Stromal cell of bone marrow (primary cell): ENCODE measurements around the gene RELT.

Experiments
- DNase-seq: peaks from one replicate; pipeline ENCODE4 v3.0.0-alpha.2; 2012; ENCODE audit warnings: low read depth

RELT gene

DNA sequence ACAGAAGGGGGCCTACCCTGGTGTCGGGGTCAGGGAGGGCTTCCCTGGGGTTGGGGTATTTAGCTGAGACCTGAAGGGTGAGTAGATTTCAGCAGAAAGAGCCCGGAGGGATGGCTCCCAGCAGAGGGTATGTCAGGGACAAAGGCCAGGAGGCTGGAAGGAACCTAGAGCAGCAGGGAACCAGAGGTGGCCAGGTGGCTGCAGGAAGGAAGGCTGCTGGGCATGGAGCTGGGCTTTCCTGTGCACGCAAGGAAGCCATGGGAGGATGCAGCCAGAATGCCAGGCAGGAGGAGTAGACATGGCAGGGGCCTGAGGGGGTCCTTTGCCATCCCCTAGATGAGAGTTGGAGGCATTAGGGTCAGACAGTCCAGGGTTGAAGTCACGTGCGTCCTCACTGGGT lies 27.4 kb upstream of the RELT start:
- DNase-seq: no peak

DNA sequence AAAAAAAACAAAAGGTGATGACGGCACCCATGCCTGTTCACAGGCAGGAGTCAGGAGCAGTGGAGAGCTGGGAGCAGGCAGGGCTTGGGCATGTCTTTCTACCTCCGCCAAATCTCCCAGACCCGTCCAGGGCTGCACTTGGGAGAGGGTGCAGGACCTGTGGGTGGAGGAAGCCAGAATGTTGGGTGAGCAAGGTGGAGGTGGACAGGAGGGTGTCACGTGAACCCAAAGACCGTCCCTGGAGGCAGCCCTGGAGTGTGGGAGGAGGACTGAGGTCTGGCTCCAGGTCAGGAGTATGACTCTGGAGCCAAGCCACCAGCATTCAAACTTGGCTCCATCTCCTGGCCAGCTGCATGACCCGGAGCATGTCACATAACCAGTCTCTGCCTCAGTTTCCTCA lies 26.6 kb upstream of the RELT start:
- no peak for DNase-seq

DNA sequence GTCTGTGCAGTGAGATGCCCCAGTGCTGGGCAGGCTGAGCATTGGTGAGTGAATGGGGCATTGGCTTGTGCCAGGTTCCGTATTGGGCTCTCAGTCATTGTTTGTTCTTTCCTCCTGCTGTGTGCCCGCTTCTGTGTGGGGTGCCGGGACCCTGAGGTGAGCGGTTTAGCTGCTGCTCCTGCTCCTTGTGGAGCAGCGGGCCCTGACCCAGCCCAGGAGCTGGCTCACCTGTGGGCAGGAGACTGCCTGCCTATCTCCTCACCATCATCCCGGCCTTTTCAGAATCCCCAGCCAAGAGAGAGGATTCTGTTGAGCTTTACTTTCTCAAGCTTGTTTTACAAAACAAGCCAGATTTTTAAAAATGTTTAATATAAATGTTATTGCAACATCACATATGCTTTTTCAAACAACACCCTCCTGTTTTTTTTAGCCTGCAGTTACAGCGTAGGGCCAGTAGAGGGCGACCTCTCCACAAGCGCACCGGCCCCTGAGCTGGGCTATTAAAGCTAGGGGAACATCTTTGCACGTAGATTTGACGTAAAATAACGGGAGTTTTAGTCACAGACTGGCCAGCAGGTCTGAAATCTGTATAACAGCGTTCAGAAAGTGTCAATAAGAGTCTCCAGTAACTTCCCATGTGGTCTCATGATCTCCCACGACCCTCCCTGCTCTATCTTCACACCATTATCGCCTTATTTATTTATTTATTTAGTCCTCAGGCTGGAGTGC lies 25.1 kb upstream of the RELT start:
- DNase-seq: peak; percentile 50

DNA sequence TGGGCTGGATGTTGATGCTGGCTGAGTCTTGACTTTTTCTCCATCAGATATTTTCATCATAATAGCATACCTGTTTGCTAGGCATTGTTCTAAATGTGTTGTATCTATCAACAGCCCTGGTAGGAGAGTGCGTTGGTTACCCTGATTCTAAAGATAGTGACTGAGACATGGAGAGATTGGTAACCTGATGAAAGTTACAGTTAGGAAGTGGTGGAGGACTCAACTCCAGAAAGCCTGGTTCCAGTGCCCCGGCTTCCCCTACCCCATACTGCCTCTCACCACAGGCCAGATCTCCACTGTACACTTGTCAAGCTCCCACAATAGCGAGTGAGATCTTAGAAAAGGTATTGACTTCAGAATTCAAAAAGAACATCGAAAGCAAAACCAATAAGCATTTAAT lies 22.8 kb upstream of the RELT start:
- no peak for DNase-seq

DNA sequence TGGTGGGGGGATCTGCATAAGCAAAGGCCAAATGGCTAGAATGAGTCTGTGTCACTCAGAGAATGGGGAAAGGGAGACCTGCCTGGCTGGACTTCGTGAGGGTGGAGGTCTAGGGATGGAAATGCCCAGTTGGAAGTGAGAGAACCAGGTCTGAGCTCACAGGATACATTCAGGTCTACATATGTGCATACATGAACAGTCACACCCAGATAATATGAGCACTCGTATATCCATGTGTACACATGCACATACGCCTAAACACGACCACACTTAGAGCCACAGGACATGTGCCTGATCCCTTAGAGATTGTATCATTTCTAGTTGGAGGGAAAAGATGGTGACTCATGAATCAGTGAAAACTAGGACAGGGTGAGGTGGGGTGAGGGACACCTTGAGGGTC lies 21.1 kb upstream of the RELT start:
- DNase-seq: no peak

DNA sequence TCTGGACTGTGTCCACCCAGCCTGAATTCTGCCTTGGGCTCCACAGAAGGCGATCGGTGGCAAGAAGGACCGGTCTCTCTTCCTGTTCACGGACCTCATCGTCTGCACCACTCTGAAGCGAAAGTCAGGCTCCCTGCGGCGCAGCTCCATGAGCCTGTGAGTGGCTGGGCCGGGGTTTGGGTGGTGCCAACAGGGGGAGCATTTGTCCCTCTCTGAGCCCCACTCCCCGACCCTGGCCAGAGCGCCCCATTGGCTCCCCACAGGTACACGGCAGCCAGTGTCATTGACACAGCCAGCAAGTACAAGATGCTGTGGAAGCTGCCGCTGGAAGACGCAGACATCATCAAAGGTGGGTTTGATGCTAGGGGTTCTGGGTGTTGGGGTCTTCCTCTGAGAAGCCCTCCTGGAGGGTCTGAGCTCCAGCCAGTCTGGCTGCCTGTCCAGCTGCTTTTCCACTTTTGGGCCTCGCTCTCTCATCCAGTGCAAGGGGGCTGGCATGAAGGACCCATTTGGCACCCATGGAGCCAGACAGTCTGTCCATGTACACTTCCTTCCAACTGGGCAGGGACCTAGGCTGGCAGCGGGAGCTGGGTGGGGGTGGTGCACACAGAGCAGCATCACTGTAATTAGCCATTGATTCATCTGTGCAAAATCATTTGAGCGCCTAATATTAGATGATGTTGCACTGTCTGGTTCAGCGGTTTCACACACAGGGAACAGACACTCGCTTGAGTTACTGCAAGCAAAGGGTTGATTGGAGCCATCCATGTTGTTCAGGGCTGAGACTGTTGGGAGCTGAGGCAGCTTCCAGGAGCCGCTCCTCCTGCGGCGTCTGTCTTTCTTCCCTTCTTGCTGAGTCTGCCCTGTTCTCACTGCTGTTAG lies 19.0 kb upstream of the RELT start:
- DNase-seq: no peak

DNA sequence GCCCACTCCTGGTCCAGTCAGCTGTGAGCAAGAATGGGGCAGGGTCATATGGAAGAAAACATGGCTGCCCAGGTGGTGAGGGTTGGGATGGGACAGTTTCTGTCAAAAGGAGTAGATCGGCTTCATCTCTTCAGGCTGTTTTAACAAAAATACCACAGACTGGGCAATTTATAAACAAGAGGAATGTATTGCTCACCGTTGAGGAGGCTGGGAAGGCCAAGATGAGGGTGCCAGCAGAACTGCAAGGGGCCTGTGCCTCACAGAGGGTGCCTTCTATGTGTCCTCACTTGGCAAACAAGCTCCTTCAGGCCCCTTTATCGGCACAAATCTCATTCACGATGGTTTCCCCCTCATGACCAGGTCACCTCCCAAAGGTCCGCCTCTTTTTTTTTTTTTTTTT lies 18.1 kb upstream of the RELT start:
- no peak for DNase-seq

DNA sequence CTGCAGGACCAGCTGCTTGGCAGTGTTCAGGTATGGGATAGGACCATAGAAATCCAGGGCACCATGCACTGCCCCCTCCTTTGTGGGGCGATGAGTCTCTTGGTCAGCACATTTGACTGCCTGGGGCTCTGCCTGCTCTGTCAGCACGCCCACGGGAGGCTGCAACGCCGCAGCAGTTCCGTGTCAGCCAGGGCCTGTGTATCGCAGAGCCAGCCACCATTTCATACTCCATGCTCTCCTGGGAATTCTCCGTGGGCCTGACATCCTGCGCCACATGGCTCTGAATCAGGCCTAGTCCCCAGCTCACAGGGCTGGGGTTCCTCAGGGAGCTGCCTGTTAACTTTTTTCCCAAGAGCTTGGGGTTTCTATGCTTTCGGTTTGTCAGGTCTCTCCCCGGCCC lies 16.9 kb upstream of the RELT start:
- peak; percentile 67 for DNase-seq

DNA sequence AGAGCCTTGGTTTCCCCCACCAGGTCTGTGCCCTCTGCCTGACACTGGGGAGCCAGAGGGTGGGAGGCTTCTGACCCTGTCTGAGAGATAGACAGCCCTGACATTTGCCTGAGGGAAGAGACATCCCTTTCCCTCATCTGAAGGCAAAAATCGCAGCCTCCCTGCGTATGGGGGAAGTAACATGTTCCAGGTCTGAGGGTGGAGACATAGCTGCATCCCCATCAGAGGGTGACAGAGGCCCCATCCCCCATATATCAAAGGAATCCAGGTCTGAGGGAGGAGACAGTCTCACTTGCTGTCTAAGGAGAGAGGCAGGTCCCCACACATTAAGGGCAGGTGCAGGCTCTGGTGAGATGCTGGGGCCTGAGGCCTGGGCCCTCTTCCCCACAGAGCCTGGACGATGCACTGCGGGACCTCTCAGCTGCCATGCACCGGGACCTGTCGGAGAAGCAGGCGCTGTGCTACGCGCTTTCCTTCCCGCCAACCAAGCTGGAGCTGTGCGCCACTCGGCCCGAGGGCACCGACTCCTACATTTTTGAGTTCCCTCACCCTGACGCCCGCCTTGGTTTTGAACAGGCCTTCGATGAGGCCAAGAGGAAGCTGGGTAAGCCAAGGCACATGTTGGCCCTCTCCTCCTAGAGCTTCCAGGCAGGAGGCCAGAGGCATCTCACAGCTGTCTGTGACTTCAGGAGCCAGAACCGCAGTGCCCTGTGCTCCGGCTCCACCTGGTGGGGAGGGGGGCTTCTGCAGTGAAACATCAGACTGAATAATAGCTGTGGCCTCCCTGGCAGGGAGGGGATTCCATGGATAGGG lies 16.1 kb upstream of the RELT start:
- no peak for DNase-seq

DNA sequence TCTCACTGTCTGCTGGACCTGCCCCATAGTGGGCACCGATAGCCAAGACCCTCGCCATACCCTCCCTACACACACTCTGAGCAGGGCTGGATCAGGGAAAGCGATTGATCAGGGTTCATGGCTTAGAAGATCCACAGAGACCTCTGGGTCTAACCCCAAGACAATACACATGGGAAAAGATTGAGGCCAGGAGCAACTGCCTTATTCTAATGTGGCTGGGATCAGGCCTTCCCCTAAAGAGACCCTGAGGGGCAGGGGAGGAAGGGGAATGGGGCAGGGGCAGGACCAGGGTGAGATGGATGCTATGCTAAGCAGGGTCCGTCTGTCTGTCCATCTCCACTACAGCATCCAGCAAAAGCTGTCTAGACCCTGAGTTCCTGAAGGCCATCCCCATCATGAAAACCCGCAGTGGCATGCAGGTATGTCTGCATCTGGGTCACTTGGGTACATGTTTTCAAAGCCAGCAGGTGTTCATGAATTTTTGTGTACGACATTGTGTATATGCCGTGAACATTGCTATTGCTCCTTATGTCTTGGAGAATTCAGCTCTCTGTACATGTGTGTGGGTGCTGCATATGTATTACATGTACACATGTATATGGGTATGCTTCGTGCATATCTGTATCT lies 15.3 kb upstream of the RELT start:
- DNase-seq: no peak

DNA sequence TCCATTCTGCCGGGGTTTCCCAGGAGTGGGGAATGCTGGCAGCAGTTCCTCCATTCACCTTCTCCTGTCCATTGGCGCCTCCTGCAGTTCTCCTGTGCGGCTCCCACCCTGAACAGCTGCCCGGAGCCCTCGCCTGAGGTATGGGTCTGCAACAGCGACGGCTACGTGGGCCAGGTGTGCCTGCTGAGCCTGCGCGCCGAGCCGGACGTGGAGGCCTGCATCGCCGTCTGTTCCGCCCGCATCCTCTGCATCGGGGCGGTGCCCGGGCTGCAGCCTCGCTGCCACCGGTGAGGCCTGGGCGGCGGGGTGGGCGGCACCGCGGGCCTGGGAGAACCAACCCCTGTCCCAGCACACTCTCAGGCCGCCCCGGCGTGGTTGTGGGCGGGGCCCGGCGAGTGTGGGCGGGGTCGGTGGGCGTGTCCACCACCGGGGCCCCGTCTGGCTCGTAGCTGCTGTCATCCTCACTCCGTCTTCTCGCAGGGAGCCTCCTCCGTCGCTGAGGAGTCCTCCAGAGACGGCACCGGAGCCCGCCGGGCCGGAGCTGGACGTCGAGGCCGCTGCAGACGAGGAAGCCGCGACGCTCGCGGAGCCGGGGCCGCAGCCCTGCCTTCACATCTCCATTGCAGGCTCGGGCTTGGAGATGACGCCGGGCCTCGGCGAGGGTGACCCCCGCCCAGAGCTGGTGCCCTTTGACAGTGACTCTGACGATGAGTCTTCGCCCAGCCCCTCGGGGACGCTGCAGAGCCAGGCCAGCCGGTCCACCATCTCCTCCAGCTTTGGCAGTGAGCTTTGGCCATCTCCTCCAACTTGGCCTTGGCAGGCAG lies 14.0 kb upstream of the RELT start:
- no peak for DNase-seq

DNA sequence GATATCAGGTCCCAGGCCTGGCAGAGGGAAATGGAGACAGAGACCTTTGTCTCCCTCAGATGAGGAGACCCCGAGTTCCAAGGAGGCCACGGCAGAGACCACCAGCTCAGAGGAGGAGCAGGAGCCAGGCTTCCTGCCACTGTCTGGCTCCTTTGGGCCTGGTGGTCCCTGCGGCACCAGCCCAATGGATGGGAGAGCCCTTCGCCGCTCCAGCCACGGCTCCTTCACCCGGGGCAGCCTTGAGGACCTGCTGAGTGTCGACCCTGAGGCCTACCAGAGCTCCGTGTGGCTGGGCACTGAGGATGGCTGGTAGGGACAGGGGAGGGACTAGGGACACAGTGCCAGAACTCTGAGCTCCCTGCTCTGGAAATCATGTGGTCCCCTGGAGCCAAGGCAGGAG lies 13.1 kb upstream of the RELT start:
- DNase-seq: no peak

DNA sequence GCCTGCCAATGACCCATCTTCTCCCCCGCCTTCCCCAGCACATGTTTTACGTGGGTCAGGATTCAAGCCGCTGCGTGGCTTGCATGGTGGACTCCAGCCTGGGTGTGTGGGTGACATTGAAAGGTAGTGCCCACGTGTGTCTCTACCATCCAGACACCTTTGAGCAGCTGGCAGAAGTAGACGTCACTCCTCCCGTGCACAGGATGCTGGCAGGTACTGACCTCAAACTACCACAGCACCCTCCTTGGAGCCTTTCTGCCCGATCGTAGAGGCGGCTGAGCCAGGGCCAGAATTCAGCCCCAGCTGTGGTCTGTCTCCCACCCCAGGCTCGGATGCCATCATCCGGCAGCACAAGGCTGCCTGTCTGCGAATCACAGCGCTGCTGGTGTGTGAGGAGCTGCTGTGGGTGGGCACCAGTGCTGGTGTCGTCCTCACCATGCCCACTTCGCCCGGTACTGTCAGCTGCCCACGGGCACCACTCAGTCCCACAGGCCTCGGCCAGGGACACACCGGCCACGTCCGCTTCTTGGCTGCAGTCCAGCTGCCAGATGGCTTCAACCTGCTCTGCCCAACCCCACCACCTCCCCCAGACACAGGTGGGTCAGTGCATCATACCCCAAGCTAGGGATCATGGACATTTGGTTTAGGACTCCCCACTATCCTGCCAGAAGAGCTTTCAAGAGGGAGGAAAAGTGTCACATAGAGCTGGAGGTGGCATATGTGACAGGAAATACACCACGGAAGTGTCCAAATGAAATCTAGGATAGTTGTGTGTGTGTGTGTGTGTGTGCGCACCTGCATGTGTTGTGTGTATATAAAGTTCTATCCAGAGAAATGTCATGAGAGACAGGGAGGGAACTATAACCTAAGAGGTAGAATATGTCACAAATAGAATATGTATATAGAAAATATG lies 10.6 kb upstream of the RELT start:
- DNase-seq: no peak

DNA sequence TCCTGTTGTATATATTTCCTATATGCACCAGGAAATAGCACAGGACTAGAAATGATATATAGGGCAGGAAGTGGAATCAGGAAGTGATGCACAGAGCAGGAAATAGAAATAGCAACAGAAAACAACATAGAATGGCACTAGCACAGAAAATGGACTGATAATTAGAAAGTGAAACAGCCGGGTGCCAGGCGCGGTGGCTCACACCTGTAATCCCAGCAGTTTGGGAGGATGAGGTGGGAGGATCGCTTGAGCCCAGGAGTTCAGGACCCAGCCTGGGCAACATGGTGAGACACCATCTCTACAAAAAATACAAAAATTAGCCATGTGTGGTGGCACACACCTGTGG lies 10.0 kb upstream of the RELT start:
- DNase-seq: no peak

DNA sequence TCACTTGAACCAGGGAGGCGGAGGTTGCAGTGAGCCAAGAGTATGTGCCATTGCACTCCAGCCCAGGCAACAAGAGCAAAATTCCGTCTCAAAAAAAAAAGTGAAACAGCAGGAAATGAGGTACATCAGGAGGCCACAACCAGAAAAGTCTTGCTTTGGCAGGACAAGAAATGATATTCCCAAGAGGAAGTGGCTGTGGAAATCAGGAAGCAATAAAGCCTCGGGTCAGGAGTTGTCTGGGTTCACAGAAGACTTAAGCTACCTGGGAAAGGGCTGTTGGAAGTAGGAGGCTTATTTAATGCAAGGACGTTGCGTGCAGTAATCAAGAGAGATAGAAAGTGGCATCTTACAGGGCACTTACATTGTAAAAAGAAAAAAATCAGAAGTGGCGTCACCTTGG lies 9.2 kb upstream of the RELT start:
- DNase-seq: no peak

DNA sequence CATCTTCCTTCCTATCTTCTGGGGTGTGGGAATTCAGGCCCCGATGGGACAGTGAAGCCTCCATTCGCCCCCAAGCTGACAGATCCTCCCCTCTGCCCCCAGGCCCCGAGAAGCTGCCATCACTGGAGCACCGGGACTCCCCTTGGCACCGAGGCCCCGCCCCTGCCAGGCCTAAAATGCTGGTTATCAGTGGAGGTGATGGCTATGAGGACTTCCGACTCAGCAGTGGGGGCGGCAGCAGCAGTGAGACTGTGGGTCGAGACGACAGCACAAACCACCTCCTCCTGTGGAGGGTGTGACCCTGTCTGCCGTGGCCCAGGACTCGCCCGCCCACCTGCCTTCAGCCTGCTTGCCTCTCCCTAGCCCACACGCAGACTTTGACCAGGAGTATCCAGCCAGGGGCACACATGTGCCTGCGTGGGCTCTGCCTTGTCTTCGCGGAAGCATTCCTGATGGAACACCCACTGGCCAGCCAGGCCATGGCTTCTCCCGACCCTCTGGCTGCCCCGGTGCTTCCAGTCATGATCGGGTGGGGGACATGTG lies 8.6 kb upstream of the RELT start:
- DNase-seq: no peak

DNA sequence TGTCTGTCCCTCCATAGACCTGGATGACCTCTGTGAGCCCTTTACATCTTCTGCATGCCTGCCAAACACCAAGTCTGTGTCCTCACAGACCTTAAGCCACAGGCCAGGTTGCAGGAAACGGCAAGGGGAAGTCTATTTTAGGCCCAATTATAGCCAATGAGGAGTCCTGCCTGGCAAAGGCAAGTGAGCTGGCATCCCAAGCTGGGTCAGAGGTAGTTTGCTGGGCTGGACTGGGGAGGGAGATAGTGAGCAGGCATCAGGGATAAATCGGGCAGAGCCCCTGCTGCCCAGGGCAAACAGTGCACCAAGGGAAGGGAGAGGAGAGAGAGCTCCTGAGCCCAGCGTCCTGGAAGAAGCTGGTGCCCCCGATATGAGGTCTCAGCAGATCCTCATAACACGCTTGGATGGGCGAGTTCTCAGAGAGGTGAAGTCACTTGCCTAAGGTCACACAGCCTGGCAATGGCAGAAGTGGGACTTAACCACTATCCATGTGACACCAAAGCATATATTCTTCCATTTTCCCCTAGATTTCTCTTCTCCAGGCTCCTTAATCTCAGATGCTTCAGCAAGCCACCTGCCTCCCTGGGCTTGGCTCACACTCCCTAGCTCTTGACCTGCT lies 3.7 kb upstream of the RELT start:
- no peak for DNase-seq

DNA sequence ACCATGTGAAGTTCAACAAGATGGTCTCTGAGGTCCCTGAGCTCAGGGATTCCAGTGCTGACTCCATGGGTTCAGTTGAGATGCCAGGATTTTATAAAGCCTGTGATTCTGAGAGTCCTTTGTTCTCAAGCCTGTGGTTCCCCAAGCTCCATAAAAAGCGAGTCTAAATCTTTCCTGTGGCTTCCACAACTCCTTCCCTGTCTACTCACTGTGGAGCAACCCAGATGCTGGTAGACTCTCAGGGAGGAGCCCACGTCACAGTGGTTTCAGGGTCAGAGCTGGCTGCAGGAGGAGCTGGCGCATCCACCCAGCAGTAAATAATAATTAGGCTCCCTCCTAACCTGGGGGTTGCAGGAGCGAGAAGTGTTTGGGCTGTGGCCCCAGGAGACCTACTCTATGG lies 2.0 kb upstream of the RELT start:
- DNase-seq: no peak

DNA sequence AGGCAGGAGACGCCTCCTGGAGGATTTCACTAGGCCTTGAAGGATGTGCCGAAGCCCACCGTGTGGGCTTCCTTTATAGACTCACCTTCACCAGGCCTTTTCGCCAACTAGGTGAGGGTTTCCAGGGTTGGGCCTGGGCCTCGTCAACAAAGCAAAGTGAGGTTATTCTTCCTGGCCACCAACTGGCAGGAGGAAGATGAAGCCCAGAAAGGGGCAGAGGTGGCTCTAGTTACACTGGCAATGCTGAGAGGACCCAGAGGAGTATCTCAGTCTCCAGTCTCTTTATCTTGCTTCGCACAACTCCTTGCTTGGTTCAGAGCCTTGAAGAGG lies 404 bp upstream of the RELT start:
- no peak for DNase-seq
